HepG2 (cell line): ENCODE results near the gene SUB1. TPM values are rescaled to one million over a fixed set of nuclear protein-coding genes. Genes with fewer than 3 reads are reported as not detected.

Source experiments
- ATAC-seq: fragments of 200-7000 bp; cut with Tn5 transposase; 3 replicates; pipeline ENCODE4 v1.9.1; 2020; ENCODE audit warnings: mild to moderate bottlenecking, moderate library complexity
- BruUV-seq: library from RNA; stranded (reverse); fragments of 400-500 nt; replicated peaks from 2 replicates; lab custom pipeline; 2021; lab: Mats Ljungman, UMichigan
- CTCF ChIA-PET: fragments of 300-600 bp; formaldehyde crosslinking; extraction: SDS; loops from one replicate; lab custom pipeline; 2021; ENCODE audit warnings: low total read pairs, inconsistent platforms, low intra/inter-chr PET ratio; lab: Yijun Ruan, JAX
- POLR2A ChIA-PET: fragments of 350-600 bp; sonication (Branson Sonifier 250); formaldehyde crosslinking; loops from one replicate; lab custom pipeline; 2020; ENCODE audit warnings: antibody characterized with exemption, inconsistent platforms; lab: Yijun Ruan, JAX
- DNase-seq: peaks from one replicate; pipeline ENCODE4 v3.0.0-alpha.2; 2015; ENCODE audit warnings: low spot score
- FAIRE-seq: peaks from 3 replicates; lab custom pipeline; 2011; peaks lifted over from hg19 to GRCh38; lab: Jason Lieb, UNC
- H2AFZ ChIP-seq: one replicate; pipeline ENCODE4 v1.6.1; 2011; ENCODE audit warnings: low read length, inconsistent platforms
- H3K27ac ChIP-seq: fragments of 300-600 bp; 3 replicates; pipeline ENCODE4 v1.8.0; 2011; ENCODE audit warnings: mixed run types, mild to moderate bottlenecking, mixed read lengths, low read length, inconsistent platforms; ENCODE audit not compliant: insufficient read depth; ENCODE audit errors: extremely low read length
- H3K27me3 ChIP-seq, 2 experiments: fragments of 200-600 bp in 1 of 2; 2 replicates in 1 of 2; 3 replicates in 1 of 2; pipeline versions ENCODE4 v1.6.0 to v1.8.0; 2011; ENCODE audit warnings: low read length in 2 of 2, mild to moderate bottlenecking in 2 of 2, moderate library complexity in 2 of 2, inconsistent platforms in 1 of 2; ENCODE audit not compliant: insufficient read depth in 2 of 2, control insufficient read depth in 1 of 2
- H3K36me3 ChIP-seq, 2 experiments: fragments of 200-600 bp in 1 of 2; replicated peaks in 1 of 2; 2 replicates in 1 of 2; 3 replicates in 1 of 2; pipeline versions ENCODE4 v1.5.1 to v1.8.0; 2011; ENCODE audit warnings: low read length in 2 of 2, inconsistent platforms in 1 of 2; ENCODE audit not compliant: insufficient read depth in 2 of 2, control insufficient read depth in 1 of 2
- H3K4me1 ChIP-seq: 2 replicates; pipeline ENCODE4 v1.5.1; 2012; ENCODE audit warnings: low read length, inconsistent platforms; ENCODE audit not compliant: insufficient read depth
- H3K4me2 ChIP-seq: 2 replicates; pipeline ENCODE4 v1.6.0; 2011; ENCODE audit warnings: low read depth, low read length, inconsistent platforms
- H3K4me3 ChIP-seq, 3 experiments: fragments of 200-600 bp in 1 of 3; sonication (generic), shearing (Covaris generic) in 1 of 3; replicated peaks in 1 of 3; 2 replicates each; pipeline ENCODE4 v1.5.1; 2011 to 2016; ENCODE audit warnings: low read length in 3 of 3, inconsistent platforms in 2 of 3, low read depth in 2 of 3, mild to moderate bottlenecking in 2 of 3, control low read depth in 1 of 3, mixed read lengths in 1 of 3; ENCODE audit not compliant: insufficient read depth in 1 of 3
- H3K79me2 ChIP-seq: one replicate; pipeline ENCODE4 v1.6.1; 2011; ENCODE audit warnings: low read length, inconsistent platforms; ENCODE audit not compliant: insufficient read depth
- H3K9ac ChIP-seq: 2 replicates; pipeline ENCODE4 v1.6.0; 2011; ENCODE audit warnings: mild to moderate bottlenecking, low read depth, low read length, inconsistent platforms; ENCODE audit not compliant: insufficient read depth
- H3K9me3 ChIP-seq: 2 replicates; pipeline ENCODE4 v1.5.1; 2012; ENCODE audit warnings: mild to moderate bottlenecking, low read length
- H4K20me1 ChIP-seq: 2 replicates; pipeline ENCODE4 v1.6.0; 2011; ENCODE audit warnings: inconsistent platforms, mild to moderate bottlenecking, low read length, moderate library complexity; ENCODE audit not compliant: insufficient read depth
- CEBPB ChIP-seq: IDR thresholded peaks from 2 replicates; pipeline ENCODE4 v1.6.1; 2011; ENCODE audit warnings: low read depth, low read length, improper control_type of control experiment, borderline replicate concordance
- CREM ChIP-seq, 2 experiments: sonication (generic) in 1 of 2; formaldehyde crosslinking in 1 of 2; IDR thresholded peaks; 2 replicates each; pipeline versions ENCODE4 v1.4.0 to v1.6.1; 2016 to 2020; ENCODE audit warnings: antibody characterized with exemption in 1 of 2, mild to moderate bottlenecking in 1 of 2, missing genetic modification reagents in 1 of 2
- HDAC1 ChIP-seq: sonication (generic); formaldehyde crosslinking; IDR thresholded peaks from 2 replicates; pipeline ENCODE4 v1.5.1; 2020; ENCODE audit warnings: mild to moderate bottlenecking, missing genetic modification reagents
- HDAC6 ChIP-seq: fragments of 200-600 bp; sonication (generic); IDR thresholded peaks from 2 replicates; pipeline ENCODE4 v1.7.0; 2017; ENCODE audit warnings: mild to moderate bottlenecking, antibody characterized with exemption, low read length, low read depth
- HIC2 ChIP-seq: sonication (generic); formaldehyde crosslinking; IDR thresholded peaks from 2 replicates; pipeline ENCODE4 v1.9.0; 2022; ENCODE audit warnings: low read depth, missing genetic modification reagents
- HNRNPUL1 ChIP-seq: fragments of 200-400 bp; formaldehyde crosslinking; IDR thresholded peaks from 2 replicates; pipeline ENCODE4 v1.6.1; 2017; ENCODE audit warnings: low read depth, mild to moderate bottlenecking, low read length, moderate library complexity
- MBNL3 ChIP-seq: fragments of 250-450 bp; sonication (Bioruptor Pico); conservative IDR thresholded peaks from 2 replicates; pipeline ENCODE4 v1.8.0; 2022; ENCODE audit warnings: mild to moderate bottlenecking, inconsistent platforms
- SP2 ChIP-seq: sonication (generic); formaldehyde crosslinking; IDR thresholded peaks from 2 replicates; pipeline ENCODE4 v1.5.1; 2020; ENCODE audit warnings: mild to moderate bottlenecking, missing genetic modification reagents
- SP4 ChIP-seq: sonication (generic); formaldehyde crosslinking; IDR thresholded peaks from 2 replicates; pipeline ENCODE4 v1.8.1; 2023; ENCODE audit warnings: mild to moderate bottlenecking, missing genetic modification reagents
- TARDBP ChIP-seq: sonication (generic); formaldehyde crosslinking; IDR thresholded peaks from 2 replicates; pipeline ENCODE4 v1.8.0; 2022; ENCODE audit warnings: mild to moderate bottlenecking, missing genetic modification reagents
- XRCC5 ChIP-seq: fragments of 200-400 bp; formaldehyde crosslinking; optimal IDR thresholded peaks from 2 replicates; pipeline ENCODE3; 2017; ENCODE audit warnings: mild to moderate bottlenecking, low read length
- ZBTB1 ChIP-seq: sonication (generic); formaldehyde crosslinking; IDR thresholded peaks from 2 replicates; pipeline ENCODE4 v1.4.0; 2020; ENCODE audit warnings: missing genetic modification reagents, borderline replicate concordance
- ZC3H4 ChIP-seq: sonication (generic); formaldehyde crosslinking; IDR thresholded peaks from 2 replicates; pipeline ENCODE4 v1.4.0; 2020; ENCODE audit warnings: missing genetic modification reagents, borderline replicate concordance
- ZMAT3 ChIP-seq: sonication (generic); formaldehyde crosslinking; conservative IDR thresholded peaks from 2 replicates; pipeline ENCODE4 v1.7.0; 2021; ENCODE audit warnings: missing genetic modification reagents
- ZNF264 ChIP-seq: sonication (generic); formaldehyde crosslinking; IDR thresholded peaks from 2 replicates; pipeline ENCODE4 v1.4.0; 2020; ENCODE audit warnings: missing genetic modification reagents
- ZNF784 ChIP-seq: sonication (generic); formaldehyde crosslinking; IDR thresholded peaks from 2 replicates; pipeline ENCODE4 v1.5.1; 2020; ENCODE audit warnings: missing genetic modification reagents, mild to moderate bottlenecking, borderline replicate concordance
- ZSCAN21 ChIP-seq: sonication (generic); formaldehyde crosslinking; IDR thresholded peaks from 2 replicates; pipeline ENCODE4 v1.8.0; 2022; ENCODE audit warnings: mild to moderate bottlenecking, missing genetic modification reagents, moderate library complexity, borderline replicate concordance
- WGBS: methylation state at CpG from one replicate; pipeline ENCODE4 v1.1.6; 2017; ENCODE audit warnings: low lambda C conversion rate; 5-methylcytosine and 5-hydroxymethylcytosine counted together
- in situ Hi-C: cut with HindIII; loops from 2 replicates; pipeline ENCODE4 v1.10.0; 2017; ENCODE audit warnings: low pct_unique_long_range_greater_than_20kb; ENCODE audit not compliant: extremely low pct_ligation_motif_present
- intact Hi-C: fragments of 100-400 bp; cut with micrococcal nuclease; formaldehyde crosslinking; loops from one replicate; pipeline ENCODE4 v1.10.0; 2022; ENCODE audit not compliant: unreplicated experiment
- polyA plus RNA-seq, 8 experiments: library from polyadenylated mRNA; depleted of rRNA in 3 of 8; stranded (reverse) in 7 of 8; unstranded in 1 of 8; fragments of >200 nt; fragmentation: Illumina TruSeq in 4 of 8; extraction: Trizol in 4 of 8; gene quantifications; 2 replicates each; pipeline versions ENCODE4 v1.2.1 to v1.2.3, GENCODE V29; 2011 to 2016; ENCODE audit warnings: low read depth in 4 of 8, missing spikeins in 1 of 8, mixed read lengths in 1 of 8; ENCODE audit not compliant: insufficient read depth in 1 of 8
- total RNA-seq, 5 experiments: library from RNA; depleted of rRNA; stranded (reverse); fragments of >200 nt; fragmentation: Illumina TruSeq; extraction: Trizol; gene quantifications; 2 replicates each; pipeline ENCODE4 v1.2.3, GENCODE V29; 2016; ENCODE audit warnings: low read depth in 1 of 5
- TF ChIP-seq, protein P1 (sequence below): sonication (generic); formaldehyde crosslinking; IDR thresholded peaks from 2 replicates; pipeline ENCODE4 v1.8.1; 2023; ENCODE audit warnings: missing genetic modification reagents, inconsistent platforms, borderline replicate concordance
- TF ChIP-seq, protein P2 (sequence below): sonication (generic); formaldehyde crosslinking; IDR thresholded peaks from 2 replicates; pipeline ENCODE4 v1.5.0; 2020; ENCODE audit warnings: missing genetic modification reagents

SUB1 gene
- total and polyA plus RNA-seq, 2 of the 13 experiments (the other 11 are each of a cell fraction or from before 2014, with no cell fraction given) = 182 to 693 TPM

DNA sequence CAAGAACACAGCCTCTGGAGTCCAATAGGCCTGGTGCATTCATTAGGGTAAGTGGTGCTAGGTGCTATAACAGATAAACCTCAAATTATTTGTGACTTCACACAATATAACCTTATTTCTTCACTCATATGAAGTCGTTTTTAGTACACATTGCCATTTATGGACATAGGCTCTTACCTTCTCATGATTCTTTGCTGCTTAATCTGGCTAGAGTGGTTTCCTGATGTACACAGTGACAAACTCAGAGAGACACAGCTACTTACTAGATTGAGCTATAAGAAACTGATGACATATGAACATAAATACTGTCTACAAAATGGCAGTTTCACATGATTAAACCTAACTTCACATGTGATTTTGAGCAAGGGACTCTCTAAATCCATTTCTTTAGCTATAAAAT, 14.2 kb upstream of the SUB1 start (continued):
- no peak for TF ChIP-seq HIC2
- no peak for TF ChIP-seq SP4 (CRISPR knock-in tag)
- no peak for TF ChIP-seq ZNF264 (CRISPR knock-in tag)
- no peak for TF ChIP-seq ZNF784 (CRISPR knock-in tag)

DNA sequence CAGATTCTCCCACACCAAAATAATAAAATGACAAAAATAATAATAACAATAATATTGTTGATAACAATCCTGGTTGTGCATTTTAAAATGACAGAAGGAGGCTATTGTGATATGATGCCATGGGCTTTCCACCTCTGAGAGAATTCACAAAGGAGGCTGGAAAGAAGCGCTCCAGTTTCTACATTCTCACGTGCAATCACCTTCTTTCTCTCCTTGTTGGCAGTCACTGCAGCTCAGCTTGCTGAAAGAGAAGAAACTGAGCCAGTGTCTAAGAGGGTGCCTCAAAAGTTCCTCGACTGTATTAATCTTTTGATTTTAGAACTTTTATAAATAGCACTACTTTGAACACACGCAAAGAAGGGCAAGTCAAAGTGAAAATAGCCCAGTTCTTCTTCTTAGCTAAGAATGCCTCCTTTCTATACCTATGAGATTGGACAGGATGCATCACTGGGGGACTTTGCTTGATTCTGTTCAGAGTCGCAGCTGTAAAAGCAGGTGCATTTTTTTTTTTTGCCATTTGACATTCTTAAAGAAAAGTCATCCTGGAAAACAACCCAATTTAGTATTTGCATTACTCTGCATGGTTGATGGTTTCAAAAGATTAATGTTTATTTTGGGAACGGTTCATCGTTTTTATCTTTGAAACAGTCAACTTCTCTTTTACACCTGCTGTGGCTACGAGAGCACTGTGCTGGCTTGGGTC, 12.4 kb upstream of the SUB1 start:
- no peaks in the 10 kb centered on the region for H3K27me3 ChIP-seq
- H2AFZ ChIP-seq = no peak overlapping the region
- peak overlapping the region; percentile 99 for H3K27ac ChIP-seq
- intact Hi-C loops (loop anchor here (5.0 kb wide), 1 partner anchor 261 kb away; the partner anchor contains the start of gene MTMR12), in situ Hi-C loops (no loop called here)
- ChIA-PET POLR2A (interaction anchor here (2.4 to 3.8 kb wide), 3 partner anchors 10 to 41 kb away, joined by 16 to 20 read pairs (median 18); no protein-coding TSS in a partner anchor), CTCF (no interaction called here)
- H3K79me2 ChIP-seq = no peaks in the 10 kb centered on the region
- ATAC-seq = no peak
- no peaks in the 10 kb centered on the region for H4K20me1 ChIP-seq
- no TSS peak for BruUV-seq
- H3K9ac ChIP-seq = no peak overlapping the region
- no peaks in the 10 kb centered on the region for H3K9me3 ChIP-seq
- WGBS = 83% methylated on average over 8 of the region's 8 CpGs
- H3K36me3 ChIP-seq = no peaks in the 10 kb centered on the region; a peak in 2 of 5 replicates
- DNase-seq = no peak
- H3K4me3 ChIP-seq = no peak overlapping the region
- no peak overlapping the region for H3K4me2 ChIP-seq
- no peak for FAIRE-seq
- H3K4me1 ChIP-seq = peaks cover 52% of the 10 kb centered on the region
- TF ChIP-seq MBNL3 (CRISPR knock-in tag) = no peak
- TF ChIP-seq, protein P1, sequence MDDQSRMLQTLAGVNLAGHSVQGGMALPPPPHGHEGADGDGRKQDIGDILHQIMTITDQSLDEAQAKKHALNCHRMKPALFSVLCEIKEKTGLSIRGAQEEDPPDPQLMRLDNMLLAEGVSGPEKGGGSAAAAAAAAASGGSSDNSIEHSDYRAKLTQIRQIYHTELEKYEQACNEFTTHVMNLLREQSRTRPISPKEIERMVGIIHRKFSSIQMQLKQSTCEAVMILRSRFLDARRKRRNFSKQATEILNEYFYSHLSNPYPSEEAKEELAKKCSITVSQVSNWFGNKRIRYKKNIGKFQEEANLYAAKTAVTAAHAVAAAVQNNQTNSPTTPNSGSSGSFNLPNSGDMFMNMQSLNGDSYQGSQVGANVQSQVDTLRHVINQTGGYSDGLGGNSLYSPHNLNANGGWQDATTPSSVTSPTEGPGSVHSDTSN (CRISPR knock-in tag) = no peak
- no peak for TF ChIP-seq XRCC5
- TF ChIP-seq HDAC1 (CRISPR knock-in tag) = no peak
- TF ChIP-seq, protein P2, sequence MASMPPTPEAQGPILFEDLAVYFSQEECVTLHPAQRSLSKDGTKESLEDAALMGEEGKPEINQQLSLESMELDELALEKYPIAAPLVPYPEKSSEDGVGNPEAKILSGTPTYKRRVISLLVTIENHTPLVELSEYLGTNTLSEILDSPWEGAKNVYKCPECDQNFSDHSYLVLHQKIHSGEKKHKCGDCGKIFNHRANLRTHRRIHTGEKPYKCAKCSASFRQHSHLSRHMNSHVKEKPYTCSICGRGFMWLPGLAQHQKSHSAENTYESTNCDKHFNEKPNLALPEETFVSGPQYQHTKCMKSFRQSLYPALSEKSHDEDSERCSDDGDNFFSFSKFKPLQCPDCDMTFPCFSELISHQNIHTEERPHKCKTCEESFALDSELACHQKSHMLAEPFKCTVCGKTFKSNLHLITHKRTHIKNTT = no peak
- no peak for TF ChIP-seq CREM (IDR thresholded peaks at IDR 0.05)
- TF ChIP-seq CREM (CRISPR knock-in tag; IDR thresholded peaks at IDR 0.05) = no peak
- no peak for TF ChIP-seq ZMAT3
- no peak for TF ChIP-seq HNRNPUL1
- TF ChIP-seq ZC3H4 (CRISPR knock-in tag) = no peak
- TF ChIP-seq TARDBP = no peak
- TF ChIP-seq ZBTB1 (CRISPR knock-in tag) = no peak
- no peak for TF ChIP-seq HDAC6
- TF ChIP-seq CEBPB = no peak
- no peak for TF ChIP-seq ZSCAN21 (CRISPR knock-in tag)
- TF ChIP-seq SP2 (CRISPR knock-in tag) = no peak
